Activated T-cell treated with anti-CD3 and anti-CD28 coated beads for 4 hours (primary cell): ENCODE data around the gene RNF13.

Experiments
- DNase-seq: peaks from one replicate; pipeline ENCODE4 v3.0.0-alpha.2; 2020

Gene RNF13

GRCh38 chr3:150006794-150007193 is 193.8 kb downstream of the RNF13 start:
- no peak for DNase-seq
